SK-N-SH (cell line): Measurements from ENCODE around the gene MAPK8IP1.
A peak's percentile ranks its signal among the peaks of the same experiment; 100 is the strongest.

ENCODE experiments used
- EP300 ChIP-seq, 2 experiments: IDR thresholded peaks; 2 replicates each; pipeline versions ENCODE4 v1.4.0 to v1.6.1; 2012; ENCODE audit warnings: borderline replicate concordance in 1 of 2, low read depth in 1 of 2, low read length in 1 of 2
- EZH2phosphoT487 ChIP-seq: fragments of 200-600 bp; sonication (generic); IDR thresholded peaks from 2 replicates; pipeline ENCODE4 v1.6.1; 2017; ENCODE audit warnings: low read depth, mixed run types, mild to moderate bottlenecking, antibody characterized with exemption, moderate library complexity, borderline replicate concordance
- FOXJ3 ChIP-seq: sonication (generic); formaldehyde crosslinking; IDR thresholded peaks from 2 replicates; pipeline ENCODE4 v1.5.1; 2020; ENCODE audit warnings: mild to moderate bottlenecking, missing genetic modification reagents
- RAD21 ChIP-seq: IDR thresholded peaks from 2 replicates; pipeline ENCODE4 v1.6.1; 2012; ENCODE audit warnings: mild to moderate bottlenecking, low read length
- RCOR1 ChIP-seq: fragments of 150-350 bp; IDR thresholded peaks from 2 replicates; pipeline ENCODE4 v1.6.1; 2017; ENCODE audit warnings: antibody characterized with exemption, low read length
- RFX5 ChIP-seq: IDR thresholded peaks from 2 replicates; pipeline ENCODE4 v1.6.1; 2012; ENCODE audit warnings: mild to moderate bottlenecking, improper control_type of control experiment, low read length
- SMC3 ChIP-seq: IDR thresholded peaks from 2 replicates; pipeline ENCODE4 v1.6.1; 2012; ENCODE audit warnings: low read depth, low read length, improper control_type of control experiment
- TAF1 ChIP-seq: IDR thresholded peaks from 2 replicates; pipeline ENCODE4 v1.6.1; 2012; ENCODE audit warnings: low read depth, mild to moderate bottlenecking, low read length, moderate library complexity, borderline replicate concordance
- TF ChIP-seq, protein P1 (sequence below): fragments of 200-600 bp; sonication (generic); IDR thresholded peaks from 2 replicates; pipeline ENCODE4 v1.6.1; 2017; ENCODE audit warnings: antibody characterized with exemption, mild to moderate bottlenecking, moderate library complexity

DNA sequence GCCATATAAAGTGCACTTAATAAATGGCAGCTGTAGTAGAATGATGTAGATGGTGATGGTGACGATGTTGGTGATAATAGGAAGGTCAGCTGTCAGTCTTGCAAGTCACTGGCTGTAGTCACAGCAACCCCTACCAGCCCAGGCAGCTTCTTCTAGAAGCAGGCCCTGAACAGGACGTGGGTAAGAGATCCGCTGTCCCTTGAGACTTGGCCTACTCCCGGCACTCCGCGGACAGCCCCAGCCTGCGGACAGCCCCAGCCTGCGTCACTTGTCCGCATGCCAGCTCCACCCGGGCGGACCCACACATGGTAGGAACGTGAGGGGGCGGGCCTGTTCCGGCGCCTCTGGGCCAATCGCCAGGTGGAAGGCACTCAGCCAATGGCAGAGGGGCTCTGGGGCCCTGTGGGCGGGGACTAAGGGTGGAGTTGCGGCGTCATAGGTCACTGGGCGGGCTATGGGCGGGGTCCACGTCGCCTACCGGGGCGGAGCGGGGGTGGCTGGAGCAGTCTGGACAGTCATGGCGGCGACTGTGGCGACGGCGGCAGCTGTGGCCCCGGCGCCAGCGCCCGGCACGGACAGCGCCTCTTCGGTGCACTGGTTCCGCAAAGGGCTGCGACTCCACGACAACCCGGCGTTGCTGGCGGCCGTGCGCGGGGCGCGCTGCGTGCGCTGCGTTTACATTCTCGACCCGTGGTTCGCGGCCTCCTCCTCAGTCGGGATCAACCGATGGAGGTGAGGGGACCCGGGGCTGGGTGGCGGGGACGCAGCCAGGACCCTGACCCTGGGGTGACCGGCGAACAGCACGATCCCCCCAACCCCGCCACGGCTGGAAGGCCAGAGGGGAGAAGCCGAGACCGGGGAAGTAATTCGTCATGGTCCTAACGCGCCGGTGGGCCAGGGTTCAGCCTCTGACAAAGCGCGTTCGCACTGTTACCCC, 38.2 kb upstream of the MAPK8IP1 start, which contains the start of gene CRY2:
- TF ChIP-seq, protein P1, sequence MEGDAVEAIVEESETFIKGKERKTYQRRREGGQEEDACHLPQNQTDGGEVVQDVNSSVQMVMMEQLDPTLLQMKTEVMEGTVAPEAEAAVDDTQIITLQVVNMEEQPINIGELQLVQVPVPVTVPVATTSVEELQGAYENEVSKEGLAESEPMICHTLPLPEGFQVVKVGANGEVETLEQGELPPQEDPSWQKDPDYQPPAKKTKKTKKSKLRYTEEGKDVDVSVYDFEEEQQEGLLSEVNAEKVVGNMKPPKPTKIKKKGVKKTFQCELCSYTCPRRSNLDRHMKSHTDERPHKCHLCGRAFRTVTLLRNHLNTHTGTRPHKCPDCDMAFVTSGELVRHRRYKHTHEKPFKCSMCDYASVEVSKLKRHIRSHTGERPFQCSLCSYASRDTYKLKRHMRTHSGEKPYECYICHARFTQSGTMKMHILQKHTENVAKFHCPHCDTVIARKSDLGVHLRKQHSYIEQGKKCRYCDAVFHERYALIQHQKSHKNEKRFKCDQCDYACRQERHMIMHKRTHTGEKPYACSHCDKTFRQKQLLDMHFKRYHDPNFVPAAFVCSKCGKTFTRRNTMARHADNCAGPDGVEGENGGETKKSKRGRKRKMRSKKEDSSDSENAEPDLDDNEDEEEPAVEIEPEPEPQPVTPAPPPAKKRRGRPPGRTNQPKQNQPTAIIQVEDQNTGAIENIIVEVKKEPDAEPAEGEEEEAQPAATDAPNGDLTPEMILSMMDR: no peak
- TF ChIP-seq RFX5 (no peak), EZH2phosphoT487 (no peak), RAD21 (no peak), EP300 (IDR thresholded peaks at IDR 0.05; ENCODE audit: borderline replicate concordance in 1 of 2, low read depth in 1 of 2, low read length in 1 of 2) (no peak; a peak in 1 of 4 replicates), RCOR1 (no peak), FOXJ3 (CRISPR knock-in tag) (no peak), SMC3 (no peak), TAF1 (peak; percentile 92)
